HG03439 (cell line): ENCODE measurements around the gene ZNF282.

ENCODE experiments used
- ATAC-seq: cut with Tn5 transposase; IDR thresholded peaks from one replicate; pipeline ENCODE4 v1.9.1; 2021; ENCODE audit warnings: mild to moderate bottlenecking, moderate library complexity; ENCODE audit not compliant: unreplicated experiment

The ZNF282 gene

GRCh38 chr7:149195180-149196150 lies at the start of gene ZNF282:
TSS of gene ZNF282 (plus strand) at chr7:149195546. CDS start at chr7:149195590, 44 bp downstream.
- peak; percentile 89 for ATAC-seq

DNA sequence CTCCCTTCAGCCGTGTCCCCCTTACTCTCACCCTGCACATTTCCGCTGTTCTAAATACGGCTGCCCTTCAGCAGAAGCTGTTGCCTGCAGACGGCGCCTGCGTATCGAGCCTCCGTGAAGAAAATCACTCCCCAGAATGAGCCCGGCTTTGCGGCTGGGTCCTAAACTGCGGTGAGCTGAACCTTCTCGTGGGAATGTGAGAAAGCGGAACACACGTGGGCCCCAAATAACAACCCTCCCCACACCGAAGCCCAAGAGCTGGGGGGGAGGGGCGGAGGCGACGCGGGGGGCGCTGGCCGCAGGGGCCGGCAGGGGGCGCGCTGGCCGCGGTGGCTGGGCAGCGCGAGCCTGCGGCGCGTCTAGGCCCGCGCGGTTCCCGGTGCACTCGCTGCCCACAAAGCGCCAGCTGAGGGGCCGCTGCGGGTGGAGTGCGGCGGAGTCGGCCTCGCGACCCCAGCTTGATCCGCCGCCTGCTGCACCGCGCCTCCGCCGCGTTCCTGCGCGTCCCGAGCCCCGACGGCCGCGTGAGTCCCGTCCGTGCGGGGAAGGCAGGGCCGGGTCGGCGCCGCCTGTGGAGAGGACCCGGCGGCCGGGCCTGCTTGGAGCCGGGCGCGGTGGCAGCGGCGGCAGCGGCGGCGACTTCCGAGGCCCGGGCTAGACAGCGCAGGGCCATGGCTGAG lies 48.1 kb upstream of the ZNF282 start, which contains the start of gene ZNF398:
ZNF398 (plus strand) TSS at position 382 of the 680 bp plus-strand sequence; CDS start at position 672, 290 bp downstream.
- ATAC-seq, result peak; percentile 78

- ATAC-seq, result peak; percentile 24
These were observed 47.3 kb upstream of the ZNF282 start for GRCh38 chr7:149147752-149148653.

- no peak for ATAC-seq
These were observed 44.4 kb upstream of the ZNF282 start for GRCh38 chr7:149150981-149151380.

DNA sequence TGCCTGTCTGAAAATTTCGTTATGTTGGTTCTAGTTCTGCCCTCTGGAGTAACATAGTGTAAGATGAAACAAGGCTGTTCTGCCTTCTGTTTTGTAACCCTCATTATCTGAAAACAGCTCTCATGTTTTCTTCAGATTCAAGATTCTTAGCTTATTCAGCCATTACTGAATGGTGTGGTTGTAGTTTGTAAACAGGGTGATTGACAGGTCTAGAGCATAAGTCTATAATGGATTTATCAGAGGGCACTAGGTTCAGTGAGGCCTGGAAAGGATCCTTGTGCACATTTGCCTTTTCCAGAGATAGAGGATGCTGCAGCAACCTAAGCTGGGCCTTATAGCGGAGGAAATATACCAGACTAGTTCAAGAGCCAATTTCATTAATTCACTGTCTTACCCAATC lies 42.0 kb upstream of the ZNF282 start:
- no peak for ATAC-seq

DNA sequence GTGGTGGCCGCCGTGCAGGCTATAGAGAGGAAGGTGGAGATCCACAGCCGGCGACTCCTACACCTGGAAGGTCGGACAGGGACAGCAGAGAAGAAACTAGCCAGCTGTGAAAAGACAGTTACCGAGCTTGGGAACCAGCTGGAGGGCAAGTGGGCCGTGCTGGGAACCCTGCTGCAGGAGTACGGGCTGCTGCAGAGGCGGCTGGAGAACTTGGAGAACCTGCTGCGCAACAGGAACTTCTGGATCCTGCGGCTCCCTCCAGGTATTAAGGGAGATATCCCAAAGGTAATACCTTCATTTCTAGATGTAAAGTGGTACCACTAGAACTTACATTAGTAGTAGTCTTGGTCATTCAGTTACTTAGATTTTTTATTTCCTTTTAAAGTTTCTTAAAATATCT lies 41.3 kb upstream of the ZNF282 start:
- ATAC-seq, result no peak

DNA sequence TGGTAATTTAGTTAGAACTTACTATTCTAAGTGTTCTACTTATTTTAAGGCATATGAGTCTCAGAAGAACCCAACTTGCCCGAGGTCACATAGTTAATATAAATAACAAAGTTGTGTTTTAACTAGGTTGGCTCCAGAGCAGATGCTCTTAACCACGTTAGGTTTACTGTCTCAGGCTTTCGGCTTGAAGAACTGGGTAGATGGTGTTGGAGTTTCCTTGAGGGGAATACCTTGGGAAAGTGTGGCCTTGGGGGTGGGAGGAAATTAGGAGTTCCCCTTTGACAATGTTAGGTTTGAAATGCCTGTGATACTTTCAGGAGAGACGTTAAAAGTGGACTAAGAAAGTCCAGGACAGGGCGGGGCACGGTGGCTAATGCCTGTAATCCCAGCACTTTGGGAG lies 38.4 kb upstream of the ZNF282 start:
- ATAC-seq, result no peak

DNA sequence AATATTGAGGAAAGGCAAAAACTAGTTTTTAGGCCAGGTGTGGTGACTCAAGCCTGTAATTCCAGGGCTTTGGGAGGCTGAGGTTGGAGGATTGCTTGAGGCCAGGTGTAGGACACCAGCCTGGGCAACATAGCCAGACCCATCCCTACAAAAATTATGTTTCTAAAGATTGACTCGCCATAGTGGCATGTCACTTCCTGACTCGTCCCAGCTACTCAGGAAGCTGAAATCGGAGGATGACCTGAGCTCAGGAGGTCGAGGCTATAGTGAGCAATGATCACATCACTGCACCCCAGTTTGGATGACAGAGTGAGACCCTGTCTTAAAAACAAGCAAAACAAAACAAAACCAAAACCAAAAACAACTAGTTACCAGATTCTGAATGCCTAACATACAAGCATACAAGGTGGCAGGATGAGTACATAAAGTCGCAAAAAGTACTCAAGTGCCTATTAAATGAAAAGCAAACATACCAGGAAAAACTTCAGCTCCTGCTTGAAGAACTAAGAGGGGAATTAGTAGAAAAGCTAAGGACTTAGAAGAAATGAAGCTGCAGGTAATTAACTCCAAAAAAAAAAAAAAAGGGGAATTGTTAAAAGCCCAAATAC lies 34.0 kb upstream of the ZNF282 start:
- no peak for ATAC-seq

GRCh38 chr7:149166142-149166541 lies 29.2 kb upstream of the ZNF282 start:
- ATAC-seq, result no peak

DNA sequence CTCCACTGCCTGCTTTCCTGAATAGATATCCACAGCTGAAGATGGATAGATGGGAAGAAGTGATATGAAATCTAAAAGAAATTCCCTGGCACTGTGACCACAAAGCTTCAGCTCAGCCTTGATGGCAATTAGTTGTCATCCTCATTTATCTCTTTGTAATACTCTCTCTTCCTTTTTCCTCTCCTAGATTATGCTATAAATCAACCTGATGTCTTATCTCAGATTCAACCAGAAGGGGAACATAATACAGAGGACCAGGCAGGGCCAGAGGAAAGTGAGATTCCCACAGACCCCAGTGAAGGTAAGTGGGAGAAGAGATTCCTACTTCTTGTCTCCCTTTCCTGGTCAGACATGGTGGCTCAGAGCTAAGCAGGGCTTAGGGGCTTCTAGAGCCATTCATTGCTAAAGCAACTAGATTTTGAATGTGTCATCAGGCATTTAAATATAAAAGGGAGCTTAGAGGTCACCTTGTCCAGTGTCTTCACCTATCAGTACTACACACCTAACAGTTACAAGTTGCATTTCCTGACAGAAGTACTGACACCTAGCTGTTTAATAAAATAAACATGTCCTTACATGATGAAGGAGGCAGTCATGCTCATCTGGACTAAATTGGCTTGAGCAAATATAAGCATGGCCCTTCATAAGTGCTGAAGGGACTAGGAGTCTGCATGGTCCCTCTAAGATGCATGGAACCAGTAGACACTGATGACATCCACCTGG lies 28.6 kb upstream of the ZNF282 start:
- ATAC-seq, result no peak

DNA sequence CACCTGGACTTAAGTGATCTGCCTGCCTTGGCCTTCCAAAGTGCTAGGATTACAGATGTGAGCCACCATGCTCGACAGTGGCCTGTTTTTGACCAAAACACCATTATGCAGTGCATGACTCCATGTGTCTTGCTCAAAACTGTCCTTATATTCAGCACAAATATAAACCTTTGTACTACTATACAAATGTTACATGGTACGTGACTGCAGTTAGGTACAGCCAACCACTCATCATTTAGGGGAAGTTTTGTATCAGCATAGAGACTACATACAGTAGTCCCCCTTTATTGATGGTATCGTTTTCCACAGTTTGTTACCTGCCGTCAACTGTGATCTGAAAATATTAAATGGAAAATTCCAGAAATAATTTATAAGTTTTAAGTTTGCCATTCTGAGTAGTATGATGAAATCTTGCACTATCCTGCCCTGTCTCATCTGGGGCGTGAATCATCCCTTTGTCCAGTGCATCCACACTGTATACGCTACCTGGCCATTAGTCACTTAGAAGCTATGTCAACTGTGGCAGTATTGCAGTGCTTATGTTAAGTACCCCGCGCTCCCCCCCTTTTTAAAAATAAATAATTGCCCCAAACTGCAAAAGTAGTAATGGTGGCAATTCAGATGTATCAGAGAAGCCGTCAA lies 23.3 kb upstream of the ZNF282 start:
- ATAC-seq, result no peak

DNA sequence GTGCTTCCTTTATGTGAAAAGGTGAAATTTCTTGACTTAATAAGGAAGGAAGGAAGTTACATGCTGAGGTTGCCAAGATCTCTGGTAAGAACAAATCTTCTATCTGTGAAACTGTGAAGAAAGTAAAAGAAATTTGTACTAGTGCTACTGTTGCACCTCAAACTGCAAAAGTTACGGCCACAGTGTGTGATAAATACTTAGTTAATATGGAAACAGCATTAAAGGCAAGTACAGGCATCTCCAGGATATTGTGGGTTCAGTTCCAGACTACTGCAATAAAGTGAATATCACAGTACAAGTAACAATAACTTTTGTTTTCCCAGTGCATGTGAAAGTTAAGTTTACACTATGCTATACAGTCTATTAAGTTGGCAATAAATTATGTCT lies 22.8 kb upstream of the ZNF282 start:
- ATAC-seq, result no peak

- ATAC-seq, result no peak
These were observed 20.2 kb upstream of the ZNF282 start for GRCh38 chr7:149175150-149175549.

GRCh38 chr7:149179241-149179640 lies 16.1 kb upstream of the ZNF282 start:
- no peak for ATAC-seq

DNA sequence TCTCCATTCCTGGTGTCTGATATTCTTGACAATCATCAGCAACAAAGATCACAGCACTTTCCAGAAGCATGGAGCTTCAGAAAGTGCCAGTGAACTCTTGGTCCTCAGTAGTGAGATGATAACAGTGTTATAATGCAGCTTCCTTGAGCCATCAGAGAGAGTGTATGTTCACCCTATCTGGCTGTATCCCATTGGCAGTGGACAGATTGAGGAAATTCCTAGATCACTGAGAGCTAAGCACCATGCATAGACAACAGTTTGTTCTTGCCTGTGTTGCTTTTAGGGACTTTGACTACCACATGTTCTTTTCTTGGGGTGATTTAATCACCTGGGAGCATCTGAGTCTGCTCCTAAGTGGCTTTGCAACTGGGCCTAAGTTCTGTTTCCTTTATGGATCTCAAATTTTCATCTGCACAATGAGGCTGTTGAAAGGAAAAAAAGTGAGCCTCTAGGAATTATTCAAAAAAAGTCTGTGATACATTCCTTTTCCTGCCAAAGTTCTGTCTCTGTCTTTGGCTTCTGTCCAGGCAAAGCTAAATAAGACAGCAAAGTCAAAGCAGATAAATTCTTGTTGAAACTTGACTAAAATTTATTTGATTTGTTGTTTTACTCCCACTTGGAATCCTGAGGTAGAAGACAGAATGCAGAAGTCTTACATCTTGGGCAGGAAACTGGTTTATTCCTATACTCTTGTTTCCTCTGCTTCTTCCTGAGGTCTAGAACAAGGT lies 14.5 kb upstream of the ZNF282 start:
- ATAC-seq, result no peak

DNA sequence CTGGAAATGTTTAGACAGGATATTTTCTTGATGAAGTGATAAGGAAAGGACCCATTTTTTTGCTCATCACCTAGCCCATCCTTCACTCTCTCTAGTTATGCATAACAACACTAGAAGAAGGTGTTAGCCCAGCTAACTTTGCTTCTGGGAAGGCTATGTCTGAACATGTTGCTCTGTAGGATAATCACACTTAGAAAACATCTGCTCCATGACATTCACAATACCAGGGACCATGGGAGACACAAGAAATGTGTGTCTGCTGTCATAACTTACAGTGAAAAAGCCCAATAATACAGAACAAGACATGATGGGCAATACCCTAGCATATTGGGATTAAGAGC lies 13.9 kb upstream of the ZNF282 start:
- no peak for ATAC-seq

DNA sequence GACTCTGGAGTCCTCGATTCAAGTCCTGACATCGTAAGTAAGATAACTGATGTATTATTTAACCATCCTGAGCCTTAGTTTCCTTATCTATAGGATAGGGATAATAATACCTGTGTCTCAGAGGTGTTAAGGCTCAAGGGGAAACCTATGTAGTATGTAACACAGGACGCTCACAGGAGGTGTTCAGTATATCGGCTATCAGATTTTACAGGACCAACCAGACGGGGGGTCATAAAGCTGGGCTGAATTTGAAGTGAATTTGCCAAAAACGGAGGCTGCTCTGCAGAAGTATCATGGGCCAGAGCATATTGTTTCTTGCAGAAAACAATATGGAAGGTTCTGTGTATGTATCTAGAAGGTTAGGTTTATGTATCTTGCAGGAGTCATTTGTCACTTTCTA lies 11.1 kb upstream of the ZNF282 start:
- ATAC-seq, result no peak

GRCh38 chr7:149188213-149188612 lies 7.1 kb upstream of the ZNF282 start:
- no peak for ATAC-seq
